Stimulated activated CD4-positive, alpha-beta T cell treated with anti-CD3 and anti-CD28 coated beads, Interleukin-2, amount 100 ng/mL, for 48 hours (primary cell): ENCODE data around the gene TLCD3A.
"Not testable (repeated sequence)": the region's sequence is repeated elsewhere in the genome, so short reads cannot be mapped to it uniquely, and the experiment has no call there.

ENCODE experiments used
- DNase-seq, 2 donors: peaks; one replicate each; pipeline ENCODE4 v3.0.0-alpha.2; 2020

Gene TLCD3A

GRCh38 chr17:732067-732901, at the start of gene TLCD3A:
Gene TLCD3A, plus strand, starts transcription at chr17:732596. Its CDS starts 52 bp downstream, at chr17:732648.
- peak; percentile 37 to 52 for DNase-seq

DNA sequence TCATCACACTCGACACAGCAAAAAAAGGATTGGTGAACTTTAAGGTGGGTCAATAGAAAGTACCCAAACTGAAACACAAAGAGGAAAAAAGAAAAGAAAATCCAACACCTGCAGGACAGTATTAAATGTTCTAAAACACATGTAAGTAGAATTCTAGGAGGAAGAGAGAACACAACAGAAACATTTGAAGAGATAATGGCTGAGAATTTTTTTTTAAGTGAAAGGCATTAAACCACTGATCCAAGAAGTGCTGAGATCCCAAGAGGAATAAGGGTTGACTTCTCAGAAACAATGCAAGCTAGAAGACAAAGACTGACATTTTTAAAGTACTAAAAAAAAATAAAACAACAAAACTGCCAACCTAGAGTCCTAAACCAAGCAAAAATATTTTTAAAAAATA, 49.4 kb upstream of the TLCD3A start:
- no peak for DNase-seq

DNA sequence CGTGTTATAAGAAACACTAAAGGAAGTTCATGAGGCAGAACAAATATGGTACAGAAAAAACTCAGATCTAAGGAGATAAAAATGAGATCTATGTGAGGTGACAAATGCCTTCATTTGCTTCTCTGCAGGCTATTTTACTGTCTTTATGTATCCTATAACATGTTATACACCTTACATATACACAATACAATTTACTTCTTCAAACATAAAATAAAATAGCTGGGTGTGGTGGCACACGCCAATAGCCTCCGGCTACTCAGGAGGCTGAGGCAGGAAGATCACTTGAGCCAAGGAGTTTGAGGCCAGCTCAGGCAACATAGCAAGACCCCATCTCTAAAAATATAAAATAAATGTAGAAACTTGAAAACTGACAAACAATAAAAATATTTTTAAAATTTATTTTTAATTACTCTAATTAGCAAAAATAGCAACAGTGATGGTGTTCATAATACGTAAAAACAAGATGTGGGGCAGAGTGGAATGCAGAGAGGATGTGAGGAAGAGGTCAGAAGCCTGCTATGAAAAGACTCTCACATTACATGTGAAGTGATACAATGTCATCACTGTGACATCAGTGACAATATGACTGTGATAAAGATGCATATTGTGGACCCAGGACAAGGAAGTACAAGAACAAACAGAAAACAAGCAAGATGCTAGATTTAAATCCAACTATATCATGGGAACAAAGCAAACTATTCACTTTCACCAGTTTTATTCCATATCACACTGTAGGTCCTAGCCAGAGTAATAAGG, 48.7 kb upstream of the TLCD3A start:
- no peak for DNase-seq

- DNase-seq = no peak
Measured at GRCh38 chr17:685006-685405, 47.4 kb upstream of the TLCD3A start.

- no peak for DNase-seq
Measured at GRCh38 chr17:688100-688989, 44.1 kb upstream of the TLCD3A start.

DNA sequence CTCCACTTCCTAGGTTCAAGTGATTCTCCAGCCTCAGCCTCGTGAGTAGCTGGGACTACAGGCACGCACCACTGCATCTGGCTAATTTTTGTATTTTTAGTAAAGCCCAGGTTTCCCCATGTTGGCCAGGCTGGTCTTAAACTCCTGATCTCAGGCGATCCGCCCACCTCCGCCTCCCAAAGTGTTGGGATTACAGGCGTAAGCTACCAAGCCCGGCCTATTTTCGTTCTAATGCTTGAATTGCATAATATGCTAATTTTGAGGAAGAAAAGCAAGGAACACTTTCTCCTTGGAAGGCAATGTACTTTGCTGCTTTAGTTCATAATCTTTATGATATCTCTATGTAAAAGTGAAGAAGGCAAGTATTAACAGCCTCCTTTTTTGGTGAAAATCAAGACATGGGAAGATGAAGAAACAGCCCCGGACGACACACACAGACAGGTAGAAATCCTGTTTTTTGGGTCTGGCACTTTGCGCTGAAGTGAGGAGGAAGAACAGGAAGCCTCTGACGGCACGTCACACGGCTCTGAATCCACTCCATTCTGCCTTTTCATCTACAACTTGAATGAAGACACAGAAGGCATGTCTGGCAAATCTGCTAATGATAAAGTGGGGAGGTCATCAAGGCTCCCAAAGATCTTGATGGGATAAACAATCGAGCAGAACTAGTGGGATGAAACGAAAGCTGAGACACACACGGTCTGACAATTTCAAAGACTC, 42.7 kb upstream of the TLCD3A start:
- no peak for DNase-seq

DNA sequence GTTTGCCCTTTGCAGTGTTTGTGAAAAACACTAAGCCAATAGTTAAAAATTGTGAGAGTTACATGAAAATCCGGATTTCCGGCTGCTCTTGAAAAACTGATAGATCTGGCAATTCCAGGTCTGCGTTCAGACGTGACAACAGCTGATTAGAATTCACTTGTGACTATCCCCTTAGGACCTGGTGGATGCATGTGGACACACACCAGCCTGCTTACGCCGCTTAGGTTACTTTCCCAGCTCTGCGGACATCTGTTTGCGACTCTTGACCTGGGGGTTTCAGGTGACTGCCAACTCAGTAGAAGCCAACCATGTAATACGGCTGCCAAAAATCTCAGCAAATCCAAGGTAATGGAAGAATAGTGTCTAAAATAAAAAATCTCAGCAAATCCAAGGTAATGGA, 42.0 kb upstream of the TLCD3A start:
- DNase-seq = no peak

DNA sequence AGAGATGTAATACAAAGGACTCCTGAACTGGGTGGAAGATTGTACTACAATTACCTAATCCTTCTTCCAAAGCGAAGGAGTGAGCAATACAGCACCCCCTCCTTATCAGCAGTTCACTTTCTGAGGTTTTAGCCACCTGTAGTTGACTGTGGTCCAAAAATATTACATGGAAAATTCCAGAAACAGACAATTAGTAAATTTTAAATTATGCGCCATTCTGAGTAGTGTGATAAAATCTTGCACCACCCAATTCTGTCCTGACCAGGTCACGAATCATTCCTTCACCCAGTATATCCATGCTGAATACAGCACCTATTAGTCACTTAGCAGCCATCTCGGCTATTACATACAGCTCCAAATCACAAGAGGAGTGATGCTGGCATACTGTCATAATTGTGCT, 41.0 kb upstream of the TLCD3A start:
- no peak for DNase-seq

DNA sequence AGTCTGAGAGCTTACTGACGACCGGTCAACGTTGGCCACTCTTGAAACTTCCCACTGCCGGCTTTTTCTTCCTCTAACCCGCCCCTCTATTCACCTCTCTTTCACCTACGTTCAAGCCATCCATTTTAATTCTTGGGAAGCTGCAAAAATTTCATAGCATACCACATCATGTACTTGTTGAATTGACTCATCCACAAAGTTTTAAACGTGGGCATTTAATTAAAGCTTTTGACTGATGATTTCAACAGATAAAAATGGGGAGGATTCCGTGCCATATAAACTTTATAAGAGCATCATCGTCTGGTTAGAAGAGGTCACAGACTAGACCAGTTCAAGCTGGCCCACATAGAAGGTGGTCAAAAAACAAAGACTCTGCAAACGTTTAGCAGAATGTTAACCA, 40.3 kb upstream of the TLCD3A start:
- DNase-seq = no peak

- no peak for DNase-seq
Measured at GRCh38 chr17:693791-694638, 38.4 kb upstream of the TLCD3A start.

DNA sequence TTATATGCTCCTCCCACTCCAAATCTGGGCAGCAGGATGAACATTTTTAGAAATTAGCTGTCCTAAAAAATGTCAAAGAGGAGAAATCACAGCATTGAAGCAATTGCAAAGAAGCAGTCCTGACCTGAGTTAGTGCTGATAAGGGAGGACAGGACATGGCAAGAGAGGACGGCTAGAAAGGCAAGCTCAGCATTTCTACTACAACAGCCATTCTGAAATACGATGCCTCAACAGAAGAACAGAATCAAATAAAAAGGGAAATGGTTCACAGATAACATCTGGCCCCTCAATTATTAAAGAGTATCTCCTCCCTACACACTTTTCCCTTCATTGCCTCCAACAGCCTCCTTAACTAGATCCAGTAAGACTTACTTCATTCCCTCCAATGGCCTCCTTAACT, 36.0 kb upstream of the TLCD3A start:
- DNase-seq = no peak

DNA sequence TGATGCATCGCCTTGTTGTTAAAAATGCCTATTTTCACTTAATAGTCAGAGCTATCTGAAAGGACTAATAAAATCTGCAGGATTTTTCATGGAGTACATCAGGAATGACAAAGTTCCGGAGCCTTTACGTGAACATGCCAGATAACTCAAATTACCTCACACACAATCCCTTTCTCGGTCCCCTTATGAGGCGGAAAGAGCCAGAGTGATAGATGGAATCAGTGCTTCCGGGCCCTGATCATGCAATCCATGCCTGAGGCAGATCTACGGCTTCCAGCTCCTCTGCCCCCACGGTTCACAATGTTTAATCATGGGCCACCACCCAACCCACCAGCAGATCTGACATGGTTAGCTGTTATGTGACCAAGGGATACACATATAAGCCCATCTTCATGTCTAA, 34.7 kb upstream of the TLCD3A start:
- DNase-seq = no peak

DNA sequence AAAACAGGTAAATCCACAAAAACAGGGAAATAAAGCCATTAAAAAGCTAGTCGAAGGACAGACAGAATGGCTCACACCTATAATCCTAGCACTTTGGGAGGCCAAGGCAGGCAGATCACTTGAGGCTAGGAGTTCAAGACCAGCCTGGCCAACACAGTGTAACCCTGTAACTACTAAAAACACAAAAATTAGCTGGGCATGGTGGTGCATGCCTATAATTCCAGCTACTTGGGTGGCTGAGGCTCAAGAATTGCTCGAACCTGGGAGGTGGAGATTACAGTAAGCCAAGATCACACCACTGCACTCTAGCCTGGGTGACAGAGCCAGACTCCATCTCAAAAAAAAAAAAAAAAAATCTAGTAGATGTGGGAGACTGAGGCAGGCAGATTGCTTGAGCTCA, 34.3 kb upstream of the TLCD3A start:
- not testable (repeated sequence) for DNase-seq

DNA sequence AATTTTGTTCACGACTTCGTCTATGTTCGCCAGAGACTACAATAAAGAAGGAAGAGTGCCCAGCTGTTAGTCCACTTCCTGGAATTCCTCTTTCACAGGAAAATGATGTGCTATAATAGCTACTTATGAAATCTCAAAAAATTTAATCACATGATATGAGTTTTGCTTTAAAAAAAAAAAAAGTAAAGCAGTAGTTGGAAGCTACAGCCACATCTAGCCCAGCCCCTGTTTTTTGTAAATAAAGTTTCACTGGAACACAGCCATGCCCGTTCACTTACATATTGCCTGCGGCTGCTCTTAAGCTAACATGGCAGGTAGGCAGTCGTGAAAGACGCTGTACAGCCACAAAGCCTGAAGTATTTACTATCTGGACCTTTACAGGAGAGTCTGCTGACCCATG, 33.1 kb upstream of the TLCD3A start:
- no peak for DNase-seq

- no peak for DNase-seq
Measured at GRCh38 chr17:700504-701094, 31.8 kb upstream of the TLCD3A start.

DNA sequence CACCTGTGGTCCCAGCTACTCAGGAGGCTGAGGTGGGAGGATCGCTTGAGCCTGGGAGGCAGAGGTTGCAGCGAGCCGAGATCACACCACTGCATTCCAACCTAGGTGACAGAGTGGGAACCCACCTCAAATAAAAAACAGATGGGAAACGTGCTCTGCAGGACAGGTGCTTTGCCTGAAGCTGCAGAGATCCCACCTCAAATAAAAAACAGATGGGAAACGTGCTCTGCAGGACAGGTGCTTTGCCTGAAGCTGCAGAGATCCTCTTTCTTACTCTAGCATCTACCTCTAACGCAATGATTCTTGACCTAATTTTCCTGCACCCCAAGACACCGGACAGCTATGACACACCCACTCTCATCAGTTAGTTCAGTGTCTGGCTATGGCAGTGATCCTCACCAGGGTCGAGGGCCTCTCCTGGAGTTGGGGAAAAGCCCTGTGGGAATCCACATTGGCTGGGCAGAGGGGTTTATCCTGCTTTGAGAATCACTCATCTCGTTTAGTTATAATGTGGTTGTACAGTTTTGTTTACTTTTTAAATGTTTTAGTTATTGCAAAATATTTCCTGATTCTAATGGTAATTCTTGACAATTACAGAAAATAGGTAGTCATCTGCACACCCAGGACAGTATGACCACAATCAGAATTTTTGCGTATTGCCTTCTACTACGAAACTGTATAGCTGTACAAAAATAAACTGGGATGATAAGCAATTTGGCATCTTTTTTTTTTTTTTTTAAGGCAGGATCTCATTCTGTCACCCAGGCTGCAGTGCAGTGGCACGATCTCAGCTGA, 29.1 kb upstream of the TLCD3A start:
- no peak for DNase-seq

- DNase-seq = no peak
Measured at GRCh38 chr17:704111-704864, 28.1 kb upstream of the TLCD3A start.

- DNase-seq = no peak
Measured at GRCh38 chr17:705011-705410, 27.4 kb upstream of the TLCD3A start.

DNA sequence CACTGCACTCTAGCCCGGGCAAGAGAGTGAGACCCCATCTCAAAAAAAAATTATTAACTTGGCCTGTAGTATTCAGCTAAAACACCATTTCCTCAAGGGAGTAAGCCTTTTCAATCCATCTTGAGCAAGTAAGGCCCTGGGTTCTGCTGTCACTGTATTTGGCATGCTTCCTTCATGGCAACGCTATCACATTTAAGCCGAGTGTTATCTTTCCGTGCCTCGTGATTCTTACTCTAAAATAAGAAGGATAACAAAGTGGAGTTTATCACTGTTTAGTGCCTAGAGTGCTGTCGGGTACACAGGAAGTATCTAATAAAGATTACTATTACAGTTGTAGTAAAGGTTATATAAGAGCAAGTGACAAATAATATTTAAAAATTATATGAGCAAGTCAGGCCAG, 26.5 kb upstream of the TLCD3A start:
- no peak for DNase-seq

GRCh38 chr17:708132-708531, 24.3 kb upstream of the TLCD3A start:
- DNase-seq = no peak
